ENCODE data around the gene GPR146. TPM values are rescaled to one million over a fixed set of nuclear protein-coding genes. Genes with fewer than 3 reads are reported as not detected.

GPR146 gene
- total RNA-seq, 1 donor from 2014 or later = 3.1 TPM

- peaks cover 25% of the 10 kb centered on the region for H3K4me1 Mint-ChIP-seq (ENCODE audit: low read depth, unreplicated experiment)
- TF ChIP-seq CTCF (IDR thresholded peaks at IDR 0.05; ENCODE audit: partially characterized antibody, unreplicated experiment) = peak; percentile 99
- H3K27me3 Mint-ChIP-seq (ENCODE audit: unreplicated experiment) = peaks cover 9% of the 10 kb centered on the region
- no peaks in the 10 kb centered on the region for H3K36me3 Mint-ChIP-seq (ENCODE audit: unreplicated experiment)
- peak overlapping the region; percentile 57 for H3K4me3 Mint-ChIP-seq (ENCODE audit: unreplicated experiment)
- peaks cover 4% of the 10 kb centered on the region for H3K9me3 Mint-ChIP-seq (ENCODE audit: unreplicated experiment)
- no peak overlapping the region for H3K27ac Mint-ChIP-seq (ENCODE audit: unreplicated experiment)
- peak; percentile 84 for DNase-seq
These were observed 42.5 kb downstream of the GPR146 start for GRCh38 chr7:1086588-1087464.

- H3K27ac Mint-ChIP-seq (ENCODE audit: unreplicated experiment) = no peak overlapping the region
- H3K4me1 Mint-ChIP-seq (ENCODE audit: low read depth, unreplicated experiment) = peaks cover 21% of the 10 kb centered on the region
- DNase-seq = no peak
- H3K9me3 Mint-ChIP-seq (ENCODE audit: unreplicated experiment) = peaks cover 5% of the 10 kb centered on the region
- H3K4me3 Mint-ChIP-seq (ENCODE audit: unreplicated experiment) = peak overlapping the region; percentile 6
- peaks cover 10% of the 10 kb centered on the region for H3K27me3 Mint-ChIP-seq (ENCODE audit: unreplicated experiment)
- TF ChIP-seq CTCF (IDR thresholded peaks at IDR 0.05; ENCODE audit: partially characterized antibody, unreplicated experiment) = no peak
- no peaks in the 10 kb centered on the region for H3K36me3 Mint-ChIP-seq (ENCODE audit: unreplicated experiment)
These were observed 43.1 kb downstream of the GPR146 start for GRCh38 chr7:1087465-1087814.

- H3K4me3 Mint-ChIP-seq (ENCODE audit: unreplicated experiment) = peak within 1 kb of the TSS; percentile 57
- H3K27ac Mint-ChIP-seq (ENCODE audit: unreplicated experiment) = no peak within 1 kb of the TSS
- peak; percentile 49 for DNase-seq
These were observed 43.9 kb downstream of the GPR146 start, which contains the start of gene GPER1 for GRCh38 chr7:1087952-1088920. Gene GPER1 (plus strand): TSS chr7:1088113. CDS start chr7:1091729, 3,616 bp downstream.

GRCh38 chr7:1090236-1090635 lies 45.9 kb downstream of the GPR146 start:
- no peak overlapping the region for H3K4me3 Mint-ChIP-seq (ENCODE audit: unreplicated experiment)
- no peak overlapping the region for H3K27ac Mint-ChIP-seq (ENCODE audit: unreplicated experiment)

More at GRCh38 chr7:1087952-1088920, 43.9 kb downstream of the GPR146 start, which contains the start of gene GPER1:
- Mint-ChIP-seq H3K4me1 (ENCODE audit: low read depth, unreplicated experiment) (peaks cover 18% of the 10 kb centered on the region), H3K27me3 (ENCODE audit: unreplicated experiment) (peaks cover 8% of the 10 kb centered on the region), H3K9me3 (ENCODE audit: unreplicated experiment) (peaks cover 5% of the 10 kb centered on the region), H3K36me3 (ENCODE audit: unreplicated experiment) (no peaks in the 10 kb centered on the region)
- no peak for TF ChIP-seq CTCF (IDR thresholded peaks at IDR 0.05; ENCODE audit: partially characterized antibody, unreplicated experiment)

More at GRCh38 chr7:1090236-1090635, 45.9 kb downstream of the GPR146 start:
- no peak for DNase-seq
- Mint-ChIP-seq H3K4me1 (ENCODE audit: low read depth, unreplicated experiment) (peaks cover 14% of the 10 kb centered on the region), H3K27me3 (ENCODE audit: unreplicated experiment) (peaks cover 8% of the 10 kb centered on the region), H3K9me3 (ENCODE audit: unreplicated experiment) (peaks cover 2% of the 10 kb centered on the region), H3K36me3 (ENCODE audit: unreplicated experiment) (no peaks in the 10 kb centered on the region)
- TF ChIP-seq CTCF (IDR thresholded peaks at IDR 0.05; ENCODE audit: partially characterized antibody, unreplicated experiment) = no peak

Data from glutamatergic neuron (in vitro differentiated cells).